ENCODE measurements around the gene SOX5. TPM values are rescaled to one million over a fixed set of nuclear protein-coding genes. Genes with fewer than 3 reads are reported as not detected.

Gene SOX5
- total and polyA plus RNA-seq, 2 experiments from 2014 or later, result 1.0 to 4.7 TPM

- no peaks in the 10 kb centered on the region for H3K9me2 ChIP-seq (ENCODE audit: insufficient read depth)
- Mint-ChIP-seq H3K4me3 (no peak overlapping the region), H3K36me3 (ENCODE audit: low read depth) (no peaks in the 10 kb centered on the region), H3K4me1 (peaks cover 9% of the 10 kb centered on the region; the same call in 2 of the 3 replicates), H3K27ac (no peak overlapping the region), H3K27me3 (ENCODE audit: insufficient read depth, low read depth, poor library complexity) (peaks cover 1% of the 10 kb centered on the region), H3K9me3 (no peaks in the 10 kb centered on the region)
- TF ChIP-seq ZNF114 (CRISPR knock-in tag; IDR thresholded peaks at IDR 0.05), result no peak
- no peaks in the 10 kb centered on the region for H3F3A ChIP-seq (replicated peaks; ENCODE audit: low read depth)
- DNase-seq (ENCODE audit: low spot score), result no peak
- H3K79me2 ChIP-seq (replicated peaks; ENCODE audit: insufficient read depth), result no peaks in the 10 kb centered on the region
- no peaks in the 10 kb centered on the region for H3K36me3 ChIP-seq (ENCODE audit: insufficient read depth)
- H3K4me3 ChIP-seq, result no peak overlapping the region
- H3K4me2 ChIP-seq, result no peak overlapping the region
- no peak overlapping the region for H2AFZ ChIP-seq
- H3K27ac ChIP-seq (ENCODE audit: low read depth), result no peak overlapping the region
- H3K4me1 ChIP-seq (ENCODE audit: insufficient read depth), result peaks cover 7% of the 10 kb centered on the region; the same call in 1 of the 2 replicates
- ATAC-seq, result no peak
- no peaks in the 10 kb centered on the region for H4K20me1 ChIP-seq (replicated peaks; ENCODE audit: insufficient read depth)
- peaks cover 34% of the 10 kb centered on the region for H3K27me3 ChIP-seq (ENCODE audit: insufficient read depth)
Measured at GRCh38 chr12:23948291-23948690, 1.2 kb downstream of the SOX5 start.

DNA sequence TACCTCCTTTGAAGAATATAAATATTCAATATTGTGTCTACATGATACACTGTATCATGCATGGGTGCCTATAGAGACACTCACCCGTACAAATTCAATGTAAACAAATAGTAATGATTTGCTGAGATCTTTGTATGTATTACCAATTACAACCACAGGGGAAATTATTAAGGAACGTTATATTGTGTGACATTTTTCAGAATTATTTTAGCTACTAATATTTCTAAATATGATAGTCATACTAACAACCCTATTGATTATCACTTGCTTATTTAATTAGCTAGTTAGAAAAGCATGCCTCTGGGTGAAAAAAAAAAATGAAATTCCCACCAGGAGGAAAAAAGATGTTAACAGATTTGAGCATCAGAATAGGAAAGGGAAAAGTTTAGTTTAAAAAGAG lies 2.1 kb downstream of the SOX5 start:
- no peaks in the 10 kb centered on the region for H3F3A ChIP-seq (replicated peaks; ENCODE audit: low read depth)
- Mint-ChIP-seq H3K36me3 (ENCODE audit: low read depth) (no peaks in the 10 kb centered on the region), H3K27ac (no peak overlapping the region), H3K4me3 (no peak overlapping the region), H3K27me3 (ENCODE audit: insufficient read depth, low read depth, poor library complexity) (peaks cover 1% of the 10 kb centered on the region), H3K4me1 (peaks cover 9% of the 10 kb centered on the region; the same call in 2 of the 3 replicates), H3K9me3 (no peaks in the 10 kb centered on the region)
- no peak for TF ChIP-seq CREB1 (CRISPR knock-in tag; IDR thresholded peaks at IDR 0.05; ENCODE audit: low read depth)
- no peak for TF ChIP-seq ETS1 (IDR thresholded peaks at IDR 0.05)
- TF ChIP-seq CTCF (conservative IDR thresholded peaks at IDR 0.05; ENCODE audit: low read depth in 2 of 2), result 0 out of 4 replicates have a peak, but pooled peaks of 1 of the 2 experiments have one; percentile 19
- TF ChIP-seq JUNB (IDR thresholded peaks at IDR 0.05; ENCODE audit: unreplicated experiment), result no peak
- no peak overlapping the region for H2AFZ ChIP-seq
- ATAC-seq (no peak), DNase-seq (ENCODE audit: low spot score) (no peak)
- peaks cover 7% of the 10 kb centered on the region; the same call in 1 of the 2 replicates for H3K4me1 ChIP-seq (ENCODE audit: insufficient read depth)
- no peak overlapping the region for H3K27ac ChIP-seq (ENCODE audit: low read depth)
- H3K36me3 ChIP-seq (ENCODE audit: insufficient read depth), result no peaks in the 10 kb centered on the region
- no peaks in the 10 kb centered on the region for H4K20me1 ChIP-seq (replicated peaks; ENCODE audit: insufficient read depth)
- no peak overlapping the region for H3K4me2 ChIP-seq
- no peak overlapping the region for H3K4me3 ChIP-seq
- peaks cover 34% of the 10 kb centered on the region for H3K27me3 ChIP-seq (ENCODE audit: insufficient read depth)
- no peaks in the 10 kb centered on the region for H3K9me2 ChIP-seq (ENCODE audit: insufficient read depth)
- no peaks in the 10 kb centered on the region for H3K79me2 ChIP-seq (replicated peaks; ENCODE audit: insufficient read depth)

GRCh38 chr12:23945249-23945648 lies 4.2 kb downstream of the SOX5 start:
- no peaks in the 10 kb centered on the region for H3K4me1 ChIP-seq (ENCODE audit: insufficient read depth)
- no peak overlapping the region for H3K4me3 ChIP-seq
- H4K20me1 ChIP-seq (replicated peaks; ENCODE audit: insufficient read depth), result no peaks in the 10 kb centered on the region
- peaks cover 22% of the 10 kb centered on the region for H3K27me3 ChIP-seq (ENCODE audit: insufficient read depth)
- Mint-ChIP-seq H3K27me3 (ENCODE audit: insufficient read depth, low read depth, poor library complexity) (peaks cover 1% of the 10 kb centered on the region), H3K4me1 (peaks cover 9% of the 10 kb centered on the region; the same call in 2 of the 3 replicates), H3K36me3 (ENCODE audit: low read depth) (no peaks in the 10 kb centered on the region), H3K27ac (no peak overlapping the region), H3K9me3 (no peaks in the 10 kb centered on the region), H3K4me3 (no peak overlapping the region)
- H3K4me2 ChIP-seq, result no peak overlapping the region
- no peaks in the 10 kb centered on the region for H3K79me2 ChIP-seq (replicated peaks; ENCODE audit: insufficient read depth)
- no peak overlapping the region for H2AFZ ChIP-seq
- no peaks in the 10 kb centered on the region for H3K36me3 ChIP-seq (ENCODE audit: insufficient read depth)
- no peaks in the 10 kb centered on the region for H3F3A ChIP-seq (replicated peaks; ENCODE audit: low read depth)
- no peaks in the 10 kb centered on the region for H3K9me2 ChIP-seq (ENCODE audit: insufficient read depth)
- no peak for ATAC-seq
- no peak overlapping the region for H3K27ac ChIP-seq (ENCODE audit: low read depth)
- no peak for DNase-seq (ENCODE audit: low spot score)
- no peak for TF ChIP-seq CTCF (conservative IDR thresholded peaks at IDR 0.05; ENCODE audit: low read depth in 2 of 2)
